Esophagus squamous epithelium (tissue), 4 donors: ENCODE data around the gene CKLF.

Source experiments
- POLR2A ChIP-seq, 4 donors: fragments of 450-650 bp; IDR thresholded peaks; one replicate each; pipeline ENCODE4 v1.6.1; 2017; ENCODE audit warnings: antibody characterized with exemption in 4 of 4, mild to moderate bottlenecking in 4 of 4, moderate library complexity in 3 of 4
- TF ChIP-seq, protein P1 (sequence below), 6 experiments: fragments of 450-650 bp in 4 of 6; fragments of 200-600 bp in 2 of 6; sonication (generic) in 2 of 6; IDR thresholded peaks; one replicate each; pipeline ENCODE4 v1.5.1; 2016 to 2019; ENCODE audit warnings: antibody characterized with exemption in 6 of 6, mild to moderate bottlenecking in 4 of 6, moderate library complexity in 4 of 6

DNA sequence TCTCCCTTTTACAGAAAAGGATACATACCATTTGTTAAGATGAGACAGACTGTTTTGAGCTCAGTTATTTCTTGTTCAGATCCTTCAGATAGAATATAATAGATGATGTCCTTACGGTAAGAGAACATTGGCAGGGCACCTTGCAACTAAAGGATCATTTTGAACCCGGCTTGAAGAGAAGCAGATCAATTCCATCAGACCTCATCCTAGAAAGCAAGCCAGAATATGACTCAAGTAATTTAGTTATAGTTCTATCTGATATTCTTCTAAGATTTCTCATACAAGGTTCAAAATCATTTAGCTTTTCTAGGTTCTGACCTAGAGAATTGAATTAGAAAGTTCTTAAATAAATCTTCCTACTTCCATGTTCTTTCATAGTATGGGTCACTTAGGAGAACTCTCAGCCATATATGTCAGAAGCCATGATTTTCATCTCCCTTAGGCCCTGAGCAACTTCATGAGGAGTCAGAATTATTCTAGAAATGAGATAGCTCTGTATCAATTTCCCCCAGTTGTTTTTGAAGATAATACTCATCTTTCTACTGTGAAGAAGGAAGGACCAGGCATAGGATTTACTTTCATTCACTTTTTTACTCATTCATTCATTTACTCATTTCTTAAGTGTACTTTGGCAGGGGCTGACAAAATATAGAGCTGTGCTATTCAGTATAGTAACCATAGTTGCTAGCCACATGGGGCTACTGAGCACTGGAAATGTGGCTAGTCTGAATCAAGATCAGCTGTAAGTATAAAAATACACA lies 11.4 kb downstream of the CKLF start:
- TF ChIP-seq POLR2A (IDR thresholded peaks at IDR 0.05) = no peak
- TF ChIP-seq, protein P1, sequence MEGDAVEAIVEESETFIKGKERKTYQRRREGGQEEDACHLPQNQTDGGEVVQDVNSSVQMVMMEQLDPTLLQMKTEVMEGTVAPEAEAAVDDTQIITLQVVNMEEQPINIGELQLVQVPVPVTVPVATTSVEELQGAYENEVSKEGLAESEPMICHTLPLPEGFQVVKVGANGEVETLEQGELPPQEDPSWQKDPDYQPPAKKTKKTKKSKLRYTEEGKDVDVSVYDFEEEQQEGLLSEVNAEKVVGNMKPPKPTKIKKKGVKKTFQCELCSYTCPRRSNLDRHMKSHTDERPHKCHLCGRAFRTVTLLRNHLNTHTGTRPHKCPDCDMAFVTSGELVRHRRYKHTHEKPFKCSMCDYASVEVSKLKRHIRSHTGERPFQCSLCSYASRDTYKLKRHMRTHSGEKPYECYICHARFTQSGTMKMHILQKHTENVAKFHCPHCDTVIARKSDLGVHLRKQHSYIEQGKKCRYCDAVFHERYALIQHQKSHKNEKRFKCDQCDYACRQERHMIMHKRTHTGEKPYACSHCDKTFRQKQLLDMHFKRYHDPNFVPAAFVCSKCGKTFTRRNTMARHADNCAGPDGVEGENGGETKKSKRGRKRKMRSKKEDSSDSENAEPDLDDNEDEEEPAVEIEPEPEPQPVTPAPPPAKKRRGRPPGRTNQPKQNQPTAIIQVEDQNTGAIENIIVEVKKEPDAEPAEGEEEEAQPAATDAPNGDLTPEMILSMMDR (IDR thresholded peaks at IDR 0.05) = no peak
